Measurements from ENCODE around the gene SLC7A10. TPM values are rescaled to one million over a fixed set of nuclear protein-coding genes. Genes with fewer than 3 reads are reported as not detected.

SLC7A10 gene
- total RNA-seq, 2 experiments from 2014 or later = not detected

DNA sequence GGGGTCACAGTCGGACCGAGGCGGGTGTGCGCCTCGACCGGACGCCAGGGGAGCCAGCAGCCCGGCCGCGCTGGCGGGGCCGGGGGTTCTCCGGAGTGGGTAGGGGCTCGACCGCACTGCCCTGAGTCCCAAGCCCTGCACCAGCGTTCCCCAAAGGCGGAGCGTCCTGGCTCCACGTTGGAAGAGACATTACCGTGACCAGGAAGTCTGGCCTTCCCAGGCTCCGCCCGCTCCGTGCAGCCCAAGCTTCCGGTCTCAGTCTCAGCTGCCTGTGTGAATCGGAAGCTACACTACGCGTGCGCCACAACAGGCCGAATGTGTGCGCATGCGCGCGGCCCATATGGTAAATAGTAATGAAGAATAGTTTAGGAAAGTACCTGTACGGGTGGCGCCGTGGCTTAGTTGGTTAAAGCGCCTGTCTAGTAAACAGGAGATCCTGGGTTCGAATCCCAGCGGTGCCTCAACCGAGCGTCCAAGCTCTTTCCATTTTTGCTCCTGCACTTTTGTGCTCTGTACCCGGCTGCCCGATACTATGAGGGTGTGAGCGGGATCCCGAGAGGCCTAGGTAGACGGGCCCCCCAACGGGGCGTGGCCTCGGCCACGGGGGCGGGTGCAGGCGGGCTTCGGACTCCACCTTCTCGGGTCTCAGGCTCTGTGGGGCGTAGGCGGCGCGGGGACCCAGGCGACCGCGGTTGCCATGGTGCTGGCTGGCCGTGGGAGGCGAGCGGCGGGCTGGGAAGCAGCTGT lies 48.8 kb downstream of the SLC7A10 start:
- intact Hi-C loops (cut with micrococcal nuclease; ENCODE audit: unreplicated experiment) = loop anchor here (1.0 to 10.0 kb wide), 7 partner anchors 50 to 835 kb away; partner anchors contain the start of genes ANKRD27, CEBPA, FAAP24 and PDCD5

GRCh38 chr19:33175886-33176669 lies 49.6 kb downstream of the SLC7A10 start:
- Histone ChIP-seq H3K36me3 (ENCODE audit: insufficient read depth, low read length) (no peaks in the 10 kb centered on the region), H3K79me2 (ENCODE audit: insufficient read depth, low read depth, low read length) (peaks cover 8% of the 10 kb centered on the region; the same call in 1 of the 2 replicates), H3K4me2 (ENCODE audit: low read length) (peak overlapping the region; percentile 79), H3K9me2 (ENCODE audit: insufficient read depth, low read length) (no peaks in the 10 kb centered on the region), H3K9me3 (ENCODE audit: low read length) (no peaks in the 10 kb centered on the region), H3K27ac (ENCODE audit: low read depth, low read length, poor library complexity, severe bottlenecking) (peak overlapping the region; percentile 51), H3K4me1 (ENCODE audit: insufficient read depth, low read length, poor library complexity, severe bottlenecking) (peaks cover 17% of the 10 kb centered on the region), H4K20me1 (ENCODE audit: insufficient read depth, low read length) (no peaks in the 10 kb centered on the region), H2AFZ (ENCODE audit: low read length) (peak overlapping the region; percentile 75), H3K4me3 (ENCODE audit: low read depth, low read length, poor library complexity, severe bottlenecking) (peak overlapping the region; percentile 85)
- TSS peak; percentile 76 for BruUV-seq (replicated peaks)
- no peak for TF ChIP-seq EZH2phosphoT487 (IDR thresholded peaks at IDR 0.05; ENCODE audit: borderline replicate concordance, low read depth, low read length)
- TF ChIP-seq, protein P1, sequence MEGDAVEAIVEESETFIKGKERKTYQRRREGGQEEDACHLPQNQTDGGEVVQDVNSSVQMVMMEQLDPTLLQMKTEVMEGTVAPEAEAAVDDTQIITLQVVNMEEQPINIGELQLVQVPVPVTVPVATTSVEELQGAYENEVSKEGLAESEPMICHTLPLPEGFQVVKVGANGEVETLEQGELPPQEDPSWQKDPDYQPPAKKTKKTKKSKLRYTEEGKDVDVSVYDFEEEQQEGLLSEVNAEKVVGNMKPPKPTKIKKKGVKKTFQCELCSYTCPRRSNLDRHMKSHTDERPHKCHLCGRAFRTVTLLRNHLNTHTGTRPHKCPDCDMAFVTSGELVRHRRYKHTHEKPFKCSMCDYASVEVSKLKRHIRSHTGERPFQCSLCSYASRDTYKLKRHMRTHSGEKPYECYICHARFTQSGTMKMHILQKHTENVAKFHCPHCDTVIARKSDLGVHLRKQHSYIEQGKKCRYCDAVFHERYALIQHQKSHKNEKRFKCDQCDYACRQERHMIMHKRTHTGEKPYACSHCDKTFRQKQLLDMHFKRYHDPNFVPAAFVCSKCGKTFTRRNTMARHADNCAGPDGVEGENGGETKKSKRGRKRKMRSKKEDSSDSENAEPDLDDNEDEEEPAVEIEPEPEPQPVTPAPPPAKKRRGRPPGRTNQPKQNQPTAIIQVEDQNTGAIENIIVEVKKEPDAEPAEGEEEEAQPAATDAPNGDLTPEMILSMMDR (conservative IDR thresholded peaks at IDR 0.05; ENCODE audit: low read length) = peak; percentile 25; the same call in 1 of the 2 replicates
- peak; percentile 17 for DNase-seq (ENCODE audit: low spot score)
- POLR2A ChIA-PET = interaction anchor here (0.5 to 1.4 kb wide), 6 partner anchors 9 to 203 kb away, joined by 3 to 6 read pairs (median 3); no protein-coding TSS in a partner anchor
- intact Hi-C loops (cut with micrococcal nuclease; ENCODE audit: unreplicated experiment) = loop anchor here (2.0 to 10.0 kb wide), 5 partner anchors 49 to 834 kb away; partner anchors contain the start of genes ANKRD27, FAAP24, PDCD5 and RGS9BP
- CTCF ChIA-PET (ENCODE audit: unreplicated experiment) = interaction anchor here (0.6 to 1.0 kb wide), 2 partner anchors 85 to 204 kb away, joined by 4 read pairs; partner anchors contain the start of gene FAAP24

More for the DNA sequence above, 48.8 kb downstream of the SLC7A10 start:
- Histone ChIP-seq H3K36me3 (ENCODE audit: insufficient read depth, low read length) (no peaks in the 10 kb centered on the region), H3K9me3 (ENCODE audit: low read length) (no peaks in the 10 kb centered on the region), H4K20me1 (ENCODE audit: insufficient read depth, low read length) (no peaks in the 10 kb centered on the region), H3K4me2 (ENCODE audit: low read length) (peak overlapping the region; percentile 84), H3K4me1 (ENCODE audit: insufficient read depth, low read length, poor library complexity, severe bottlenecking) (peaks cover 17% of the 10 kb centered on the region), H3K27ac (ENCODE audit: low read depth, low read length, poor library complexity, severe bottlenecking) (peak overlapping the region; percentile 51), H2AFZ (ENCODE audit: low read length) (peak overlapping the region; percentile 75), H3K9me2 (ENCODE audit: insufficient read depth, low read length) (no peaks in the 10 kb centered on the region), H3K79me2 (ENCODE audit: insufficient read depth, low read depth, low read length) (peaks cover 8% of the 10 kb centered on the region; the same call in 1 of the 2 replicates), H3K4me3 (ENCODE audit: low read depth, low read length, poor library complexity, severe bottlenecking) (peak overlapping the region; percentile 85)
- TF ChIP-seq EZH2phosphoT487 (IDR thresholded peaks at IDR 0.05; ENCODE audit: borderline replicate concordance, low read depth, low read length) = no peak
- TF ChIP-seq, protein P1 (conservative IDR thresholded peaks at IDR 0.05; ENCODE audit: low read length) = no peak; the same call in 1 of the 2 replicates
- ChIA-PET POLR2A (interaction anchor here (0.5 to 1.4 kb wide), 6 partner anchors 10 to 203 kb away, joined by 3 to 6 read pairs (median 3); no protein-coding TSS in a partner anchor), CTCF (ENCODE audit: unreplicated experiment) (interaction anchor here (0.6 to 1.1 kb wide), 3 partner anchors 51 to 204 kb away, joined by 3 to 4 read pairs (median 4); partner anchors contain the start of gene FAAP24)
- no TSS peak for BruUV-seq (replicated peaks)
- DNase-seq (ENCODE audit: low spot score) = peak; percentile 95
